ENCODE results near the gene CYP2J2.
A peak's percentile ranks its signal among the peaks of the same experiment; 100 is the strongest.
"Not testable (repeated sequence)": the region's sequence is repeated elsewhere in the genome, so short reads cannot be mapped to it uniquely, and the experiment has no call there.

CYP2J2 gene

GRCh38 chr1:59926381-59927123 lies at the start of gene CYP2J2:
Gene CYP2J2, minus strand, starts transcription at chr1:59926773. Its CDS starts 27 bp downstream, at chr1:59926746.
- peak; percentile 57 for DNase-seq

GRCh38 chr1:59973719-59974118 lies 47.1 kb upstream of the CYP2J2 start:
- no peak for DNase-seq

GRCh38 chr1:59972216-59972927 lies 45.8 kb upstream of the CYP2J2 start:
- peak; percentile 95 for DNase-seq

- peak; percentile 83 for DNase-seq
These were observed 44.9 kb upstream of the CYP2J2 start for GRCh38 chr1:59971464-59971911.

GRCh38 chr1:59969542-59970175 lies 43.1 kb upstream of the CYP2J2 start:
- DNase-seq: not testable (repeated sequence)

GRCh38 chr1:59968746-59969145 lies 42.2 kb upstream of the CYP2J2 start:
- not testable (repeated sequence) for DNase-seq

- DNase-seq: no peak
These were observed 41.2 kb upstream of the CYP2J2 start for GRCh38 chr1:59967780-59968179.

GRCh38 chr1:59967141-59967697 lies 40.6 kb upstream of the CYP2J2 start:
- peak; percentile 51 for DNase-seq

- DNase-seq: no peak
These were observed 25.5 kb upstream of the CYP2J2 start for GRCh38 chr1:59952065-59952464.

GRCh38 chr1:59949648-59950047 lies 23.1 kb upstream of the CYP2J2 start:
- DNase-seq: no peak

- DNase-seq: no peak
These were observed 22.4 kb upstream of the CYP2J2 start for GRCh38 chr1:59948990-59949389.

GRCh38 chr1:59947047-59947938 lies 20.7 kb upstream of the CYP2J2 start:
- DNase-seq: peak; percentile 49

GRCh38 chr1:59945790-59946189 lies 19.2 kb upstream of the CYP2J2 start:
- DNase-seq: no peak

- no peak for DNase-seq
These were observed 12.8 kb upstream of the CYP2J2 start for GRCh38 chr1:59939393-59939792.

GRCh38 chr1:59937636-59938210 lies 11.2 kb upstream of the CYP2J2 start:
- no peak for DNase-seq

GRCh38 chr1:59936358-59936821 lies 9.8 kb upstream of the CYP2J2 start:
- DNase-seq: no peak

GRCh38 chr1:59928996-59929395 lies 2.4 kb upstream of the CYP2J2 start:
- DNase-seq: no peak

- DNase-seq: no peak
These were observed 640 bp upstream of the CYP2J2 start for GRCh38 chr1:59927213-59927612.

- DNase-seq: no peak
These were observed 1.9 kb downstream of the CYP2J2 start for GRCh38 chr1:59924653-59925052.

GRCh38 chr1:59921258-59921899 lies 5.2 kb downstream of the CYP2J2 start:
- not testable (repeated sequence) for DNase-seq

- DNase-seq: no peak
These were observed 6.8 kb downstream of the CYP2J2 start for GRCh38 chr1:59919746-59920145.
